Smooth muscle cell (in vitro differentiated cells): ENCODE data around the gene SPOCD1. TPM values are rescaled to one million over a fixed set of nuclear protein-coding genes. Genes with fewer than 3 reads are reported as not detected.

Experiments
- DNase-seq: peaks from one replicate; lab custom pipeline; 2025; ENCODE audit not compliant: unreplicated experiment; lab: John Stamatoyannopoulos, UW
- H2AFZ ChIP-seq: fragments of 200-600 bp; sonication (generic); 2 replicates; pipeline ENCODE4 v1.6.0; 2016; ENCODE audit warnings: antibody characterized with exemption, low read depth, mild to moderate bottlenecking
- H3F3A ChIP-seq: fragments of 200-600 bp; sonication (generic); 2 replicates; pipeline ENCODE4 v1.6.0; 2017; ENCODE audit warnings: antibody characterized with exemption, low read depth
- H3K27ac ChIP-seq: fragments of 200-600 bp; sonication (generic); 2 replicates; pipeline ENCODE4 v1.5.1; 2016; ENCODE audit warnings: low read depth, mild to moderate bottlenecking
- H3K27me3 ChIP-seq: fragments of 200-600 bp; sonication (generic); 2 replicates; pipeline ENCODE4 v1.6.1; 2016; ENCODE audit warnings: low read depth, mild to moderate bottlenecking
- H3K36me3 ChIP-seq: fragments of 200-600 bp; sonication (generic); 2 replicates; pipeline ENCODE4 v1.5.1; 2016; ENCODE audit warnings: low read depth
- H3K4me1 ChIP-seq: fragments of 200-600 bp; sonication (generic); 2 replicates; pipeline ENCODE4 v1.5.1; 2016; ENCODE audit warnings: low read depth
- H3K4me2 ChIP-seq: fragments of 200-600 bp; sonication (generic); 2 replicates; pipeline ENCODE4 v1.6.0; 2016; ENCODE audit warnings: mild to moderate bottlenecking
- H3K4me3 ChIP-seq: fragments of 200-600 bp; sonication (generic); 2 replicates; pipeline ENCODE4 v1.5.1; 2016; ENCODE audit warnings: mild to moderate bottlenecking
- H3K79me2 ChIP-seq: fragments of 200-600 bp; sonication (generic); 2 replicates; pipeline ENCODE4 v1.6.0; 2016; ENCODE audit warnings: low read depth, mild to moderate bottlenecking
- H3K9ac ChIP-seq: fragments of 200-600 bp; sonication (generic); 2 replicates; pipeline ENCODE4 v1.6.0; 2016; ENCODE audit warnings: low read depth
- H3K9me3 ChIP-seq: fragments of 200-600 bp; sonication (generic); replicated peaks from 2 replicates; pipeline ENCODE4 v1.5.1; 2016; ENCODE audit warnings: low read depth
- H4K20me1 ChIP-seq: fragments of 200-600 bp; sonication (generic); 2 replicates; pipeline ENCODE4 v1.6.0; 2016; ENCODE audit warnings: low read depth
- CTCF ChIP-seq: fragments of 200-600 bp; sonication (generic); IDR thresholded peaks from 2 replicates; pipeline ENCODE4 v1.5.1; 2017; ENCODE audit warnings: borderline replicate concordance, mild to moderate bottlenecking, antibody characterized with exemption; ENCODE audit not compliant: insufficient read depth, poor library complexity, severe bottlenecking
- WGBS: methylation state at CpG from one replicate; pipeline ENCODE4 v1.1.7; 2016; ENCODE audit warnings: low lambda C conversion rate; 5-methylcytosine and 5-hydroxymethylcytosine counted together
- polyA plus RNA-seq: library from polyadenylated mRNA; unstranded; fragments of >200 nt; fragmentation: Nextera tagmentation; extraction: Ambion mirVana; gene quantifications from 2 replicates; pipeline ENCODE4 v1.2.1, GENCODE V29; 2016
- total RNA-seq: library from RNA; depleted of rRNA; stranded (reverse); fragments of >200 nt; gene quantifications from 2 replicates; pipeline ENCODE4 v1.2.3, GENCODE V29; 2014

Gene SPOCD1
- total and polyA plus RNA-seq, 2 experiments from 2014 or later, result 39.5 to 45.3 TPM

- H3K9me3 ChIP-seq, result no peaks in the 10 kb centered on the region
- H3K9ac ChIP-seq, result no peak overlapping the region
- H3K4me2 ChIP-seq, result peak overlapping the region; percentile 87
- peaks cover 20% of the 10 kb centered on the region for H4K20me1 ChIP-seq
- no peak overlapping the region for H2AFZ ChIP-seq
- H3K79me2 ChIP-seq, result peaks cover 40% of the 10 kb centered on the region
- no peak for TF ChIP-seq CTCF
- peak; percentile 51 for DNase-seq
- WGBS, result 66% methylated on average over 13 of the region's 13 CpGs
- peaks cover 25% of the 10 kb centered on the region for H3K4me1 ChIP-seq
- H3K4me3 ChIP-seq, result no peak overlapping the region
- peaks cover 3% of the 10 kb centered on the region for H3F3A ChIP-seq
- H3K36me3 ChIP-seq, result no peaks in the 10 kb centered on the region
- no peak overlapping the region for H3K27ac ChIP-seq
- no peaks in the 10 kb centered on the region for H3K27me3 ChIP-seq
These were observed 19.8 kb downstream of the SPOCD1 start for GRCh38 chr1:31795801-31796621.

GRCh38 chr1:31795096-31795675, 20.6 kb downstream of the SPOCD1 start:
- peaks cover 5% of the 10 kb centered on the region for H3F3A ChIP-seq

GRCh38 chr1:31793586-31794285, 22.1 kb downstream of the SPOCD1 start:
- Histone ChIP-seq H3F3A (peaks cover 11% of the 10 kb centered on the region), H3K9ac (no peak overlapping the region), H3K4me2 (no peak overlapping the region), H4K20me1 (peaks cover 20% of the 10 kb centered on the region), H3K9me3 (no peaks in the 10 kb centered on the region), H3K36me3 (no peaks in the 10 kb centered on the region), H3K79me2 (peaks cover 40% of the 10 kb centered on the region), H3K4me1 (peaks cover 16% of the 10 kb centered on the region), H3K4me3 (no peak overlapping the region), H3K27ac (no peak overlapping the region), H3K27me3 (no peaks in the 10 kb centered on the region), H2AFZ (no peak overlapping the region)
- 86% methylated on average over 13 of the region's 13 CpGs for WGBS
- no peak for TF ChIP-seq CTCF
- DNase-seq, result no peak

More at GRCh38 chr1:31795096-31795675, 20.6 kb downstream of the SPOCD1 start:
- Histone ChIP-seq H4K20me1 (peaks cover 20% of the 10 kb centered on the region), H3K79me2 (peaks cover 40% of the 10 kb centered on the region), H3K9ac (no peak overlapping the region), H3K9me3 (no peaks in the 10 kb centered on the region), H3K27ac (no peak overlapping the region), H3K36me3 (no peaks in the 10 kb centered on the region), H3K4me3 (no peak overlapping the region), H2AFZ (no peak overlapping the region), H3K4me1 (peaks cover 25% of the 10 kb centered on the region), H3K27me3 (no peaks in the 10 kb centered on the region), H3K4me2 (no peak overlapping the region)
- WGBS, result 79% methylated on average over 2 of the region's 2 CpGs
- TF ChIP-seq CTCF, result no peak
- no peak for DNase-seq
